Stimulated activated CD4-positive, alpha-beta T cell treated with anti-CD3 and anti-CD28 coated beads, TNF-alpha, amount 100 ng/mL, for 48 hours (primary cell): Measurements from ENCODE around the gene PDXK.

Experiments used
- DNase-seq, 3 donors: peaks; one replicate each; pipeline ENCODE4 v3.0.0-alpha.2; 2020; ENCODE audit warnings: low read depth in 3 of 3

Gene PDXK

DNA sequence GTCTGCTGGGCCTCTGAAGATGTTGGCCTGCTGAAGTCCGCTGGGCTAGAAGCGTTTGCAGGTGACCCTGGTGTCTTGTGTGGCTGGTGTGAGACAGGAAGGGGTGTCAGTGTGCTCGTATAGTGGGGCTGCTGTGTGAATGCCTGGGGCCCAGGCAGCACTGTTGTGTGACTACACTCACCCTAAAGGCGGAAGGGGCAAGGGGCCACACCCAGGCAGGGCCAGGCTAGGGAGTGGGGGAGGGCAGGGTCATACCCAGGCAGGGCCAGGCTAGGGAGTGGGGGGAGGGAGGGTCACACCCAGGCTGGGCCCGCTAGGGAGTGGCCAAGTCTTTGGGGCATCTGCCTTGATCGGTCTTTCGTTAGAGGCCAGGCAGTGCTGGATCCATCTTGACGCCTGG lies 25.0 kb downstream of the PDXK start:
- DNase-seq, result no peak

- DNase-seq, result no peak
Observed at GRCh38 chr21:43744725-43745124, 25.8 kb downstream of the PDXK start.

DNA sequence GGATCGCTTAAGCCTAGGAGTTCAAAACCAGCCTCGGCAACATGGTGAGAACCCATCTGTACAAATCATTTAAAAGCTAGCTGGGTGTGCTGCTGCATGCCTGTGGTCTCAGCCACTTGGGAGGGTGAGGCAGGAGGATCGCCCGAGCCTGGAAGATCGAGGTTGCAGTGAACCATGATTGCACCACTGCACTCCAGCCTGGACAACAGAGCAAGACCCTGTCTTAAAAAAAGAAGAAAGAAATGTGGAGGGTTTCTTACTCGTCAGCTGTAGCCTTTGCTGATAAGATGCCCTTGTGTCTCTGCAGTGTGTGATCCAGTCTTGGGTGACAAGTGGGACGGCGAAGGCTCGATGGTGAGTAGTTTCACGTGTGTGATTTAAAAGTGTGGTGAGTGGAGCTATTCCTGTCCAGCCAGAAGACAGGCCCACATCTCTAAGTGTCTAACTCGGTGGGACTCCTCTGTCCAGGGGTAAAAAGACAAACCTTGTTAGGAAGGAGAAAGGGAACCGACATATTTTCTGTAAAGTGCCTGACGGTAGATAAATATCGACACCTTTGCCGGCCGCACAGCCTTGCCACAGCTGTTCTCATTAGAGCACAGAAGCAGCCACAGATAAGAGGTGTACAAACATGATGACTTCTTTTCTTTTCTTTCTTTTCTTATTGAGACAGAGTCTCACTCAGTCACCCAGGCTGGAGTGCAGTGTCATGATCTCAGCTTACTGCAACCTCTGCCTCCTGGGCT lies 27.0 kb downstream of the PDXK start:
- no peak for DNase-seq

DNA sequence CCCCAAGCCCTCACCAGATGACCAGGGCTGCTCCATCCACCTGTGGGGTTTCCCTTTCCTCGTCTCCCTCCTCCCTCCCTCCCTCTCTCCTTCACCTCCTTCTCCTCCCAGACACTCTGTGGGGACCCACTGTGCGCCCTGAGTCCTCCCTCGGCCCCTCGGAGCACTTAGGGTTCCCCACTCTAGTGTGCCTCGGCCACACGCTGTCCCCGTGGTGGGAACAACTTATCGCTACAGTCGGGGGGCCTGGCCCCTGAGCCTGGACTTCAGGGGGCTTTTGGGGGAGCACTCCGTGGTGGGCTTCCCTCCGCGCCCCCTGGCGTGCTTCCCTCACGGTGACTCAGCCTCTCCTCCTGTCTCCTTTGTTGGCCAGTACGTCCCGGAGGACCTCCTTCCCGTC lies 29.7 kb downstream of the PDXK start:
- DNase-seq, result no peak

DNA sequence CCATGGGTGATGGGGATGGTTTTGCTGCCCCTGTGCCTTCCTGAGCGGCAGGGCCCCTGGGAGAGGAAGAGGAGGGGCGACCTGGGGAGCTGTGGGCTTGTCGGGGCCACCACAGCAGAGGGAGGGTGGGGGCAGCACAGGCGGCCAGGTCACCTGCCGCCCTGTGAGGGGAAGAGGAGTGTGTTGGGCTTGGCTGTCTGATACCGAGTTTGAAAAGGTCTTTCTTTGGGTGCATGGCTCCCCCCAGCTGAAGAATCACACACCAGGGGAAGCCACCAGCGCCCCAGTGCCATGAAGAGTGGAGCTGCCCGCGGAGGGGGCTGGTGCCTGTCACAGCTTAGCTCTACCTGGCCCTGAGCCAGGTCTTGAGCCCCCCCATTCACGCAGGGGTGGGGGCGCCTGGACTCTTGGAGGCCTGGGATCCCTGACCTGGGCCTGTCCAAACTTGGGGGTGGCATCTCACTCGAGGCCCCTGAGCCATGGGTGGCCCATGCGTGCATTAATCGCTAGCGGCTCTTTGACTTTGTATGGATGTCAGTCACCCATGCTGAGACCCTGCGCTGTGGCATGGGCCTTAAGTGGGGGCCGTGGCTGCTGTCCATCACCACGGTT lies 30.8 kb downstream of the PDXK start:
- DNase-seq, result no peak

DNA sequence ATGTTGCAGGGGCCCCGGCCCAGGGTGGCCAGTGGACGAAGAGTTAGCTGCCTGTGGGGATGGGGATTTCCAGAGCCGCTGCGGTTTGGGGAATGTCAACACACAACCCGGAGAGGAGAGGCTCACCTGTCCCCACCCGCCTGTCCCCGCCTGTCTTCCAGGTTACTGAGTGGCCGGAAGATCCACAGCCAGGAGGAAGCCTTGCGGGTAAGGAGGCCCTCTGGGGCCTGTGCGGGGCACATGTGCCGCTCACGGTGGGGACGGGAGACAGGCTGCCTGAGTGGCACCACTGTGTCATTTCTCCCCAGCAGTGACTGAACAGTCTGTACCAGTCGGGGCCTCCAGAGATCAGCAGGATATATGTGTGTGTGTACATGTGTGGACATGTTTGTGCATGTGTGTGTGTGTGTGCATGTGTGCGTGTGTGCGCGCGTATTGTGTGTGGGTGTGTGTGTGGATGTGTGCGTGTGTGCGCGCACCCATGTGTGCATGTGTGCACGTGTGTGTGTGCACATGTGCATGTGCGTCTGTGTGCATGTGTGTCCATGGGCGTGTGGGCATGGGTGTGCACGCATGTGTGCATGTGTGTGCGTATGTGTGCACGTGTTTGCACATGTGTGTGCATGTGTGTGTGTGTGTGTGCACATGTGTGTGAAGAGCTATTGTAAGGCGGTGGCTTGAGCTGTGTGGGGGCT lies 31.6 kb downstream of the PDXK start:
- DNase-seq, result no peak

DNA sequence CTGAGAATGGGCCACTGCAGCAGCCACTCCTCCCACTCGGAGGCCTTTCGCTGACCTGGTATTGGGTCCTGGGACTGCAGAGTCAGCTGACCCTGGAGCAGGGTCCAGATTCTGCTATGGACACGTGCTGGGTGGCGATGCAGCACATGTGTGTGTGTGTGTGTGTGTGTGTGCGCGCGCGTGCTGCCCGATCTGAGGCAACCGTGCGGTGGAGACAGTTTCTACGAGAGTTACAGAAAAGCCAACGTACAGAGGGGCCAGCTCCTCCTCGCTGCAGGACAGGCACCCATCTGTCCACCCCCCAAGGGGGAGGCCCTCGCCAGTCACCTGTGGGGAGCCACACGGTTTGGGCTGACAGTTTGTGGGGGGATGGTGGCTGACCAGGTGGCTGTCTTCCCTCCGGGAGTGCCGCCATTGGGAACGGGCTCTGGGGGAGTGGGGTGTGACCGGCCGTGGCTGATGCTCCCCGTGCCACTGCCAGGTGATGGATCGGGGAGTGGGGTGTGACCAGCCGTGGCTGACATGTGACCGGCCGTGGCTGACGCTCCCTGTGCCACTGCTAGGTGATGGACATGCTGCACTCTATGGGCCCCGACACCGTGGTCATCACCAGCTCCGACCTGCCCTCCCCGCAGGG lies 33.1 kb downstream of the PDXK start:
- no peak for DNase-seq

GRCh38 chr21:43752758-43753438 lies 34.0 kb downstream of the PDXK start:
- no peak for DNase-seq

DNA sequence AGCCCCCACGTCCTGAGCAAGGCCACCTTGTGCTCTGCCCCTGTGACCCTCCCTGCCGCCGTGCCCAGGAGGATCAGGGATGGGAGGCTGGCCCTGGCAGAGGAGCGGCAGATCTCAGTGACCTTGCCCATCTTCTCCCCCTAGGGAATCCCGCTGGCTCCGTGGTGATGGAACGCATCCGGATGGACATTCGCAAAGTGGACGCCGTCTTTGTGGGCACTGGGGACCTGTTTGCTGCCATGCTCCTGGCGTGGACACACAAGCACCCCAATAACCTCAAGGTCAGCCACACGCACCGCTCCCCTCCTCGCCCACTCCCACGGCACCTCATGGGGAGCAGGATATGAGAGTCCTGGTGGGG lies 34.5 kb downstream of the PDXK start:
- DNase-seq, result no peak

GRCh38 chr21:43754948-43755781 lies 36.2 kb downstream of the PDXK start:
- DNase-seq, result no peak

- DNase-seq, result no peak
Observed at GRCh38 chr21:43755820-43756594, 37.1 kb downstream of the PDXK start.

DNA sequence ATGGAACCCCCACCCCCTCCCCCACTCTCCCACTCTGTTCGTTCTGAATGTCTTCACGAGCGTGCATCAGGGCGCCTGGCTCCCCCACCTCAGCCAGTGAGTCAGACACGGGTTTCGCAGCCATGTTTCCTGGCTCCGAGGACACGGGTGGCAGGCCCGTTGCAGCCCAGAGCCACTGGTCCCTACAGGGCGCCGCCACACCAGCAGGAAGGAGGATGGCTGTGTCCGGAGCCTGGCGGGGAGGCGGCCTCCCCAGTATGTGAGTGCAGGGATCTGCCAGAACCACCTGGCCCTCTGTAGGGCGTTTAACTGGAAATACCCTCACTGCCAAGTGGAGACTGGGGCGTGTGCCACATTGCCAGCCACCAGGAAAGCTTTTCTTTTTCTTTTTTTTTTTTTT lies 38.7 kb downstream of the PDXK start:
- no peak for DNase-seq

GRCh38 chr21:43758111-43758641 lies 39.2 kb downstream of the PDXK start:
- DNase-seq, result no peak

DNA sequence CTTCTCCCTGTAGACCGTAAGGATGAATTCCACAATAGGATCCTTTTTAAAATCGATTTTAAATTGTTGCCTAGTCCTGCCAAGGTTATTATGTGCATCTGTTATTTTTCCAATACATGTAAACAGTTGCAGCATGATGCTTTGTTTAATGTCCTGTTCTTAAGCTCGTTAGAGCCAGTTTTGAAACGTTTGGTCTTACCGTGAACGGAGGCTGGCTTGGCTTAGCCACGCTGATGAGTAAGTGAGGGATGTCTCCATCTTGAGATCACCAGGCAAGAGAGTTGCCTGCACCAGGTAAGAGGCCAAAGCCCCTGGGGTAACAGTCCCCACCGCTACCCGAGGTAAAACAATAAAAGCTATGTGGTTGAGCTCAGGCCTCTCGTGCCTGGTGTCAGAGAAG lies 39.9 kb downstream of the PDXK start:
- DNase-seq, result no peak

DNA sequence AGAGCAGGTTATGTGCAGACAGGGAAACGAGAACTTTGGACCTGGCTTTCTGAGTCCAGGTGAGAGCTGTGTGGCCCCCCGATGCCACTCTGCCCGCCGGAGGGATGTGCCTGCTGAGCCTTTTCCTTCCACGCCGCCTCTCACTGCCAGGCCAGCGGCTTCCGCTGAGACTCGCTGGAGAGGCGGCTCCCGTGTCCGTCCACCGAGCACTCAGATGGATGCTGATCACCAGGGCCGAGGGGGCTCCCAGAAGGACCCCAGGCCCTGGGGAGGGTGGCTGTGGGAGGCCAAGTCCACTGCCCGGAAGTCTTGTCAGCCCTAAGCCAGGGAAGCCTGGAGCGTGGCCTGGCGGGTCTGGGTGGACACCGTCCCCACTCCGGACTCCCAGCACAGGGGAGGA lies 40.7 kb downstream of the PDXK start:
- no peak for DNase-seq

- no peak for DNase-seq
Observed at GRCh38 chr21:43760391-43760958, 41.5 kb downstream of the PDXK start.

GRCh38 chr21:43761886-43762285 lies 43.0 kb downstream of the PDXK start:
- DNase-seq, result no peak

GRCh38 chr21:43762303-43763128 lies 43.6 kb downstream of the PDXK start:
- DNase-seq, result no peak
